Osteocyte (in vitro differentiated cells): Measurements from ENCODE around the gene HECW1. TPM values are rescaled to one million over a fixed set of nuclear protein-coding genes. Genes with fewer than 3 reads are reported as not detected.

Experiments used
- DNase-seq: peaks from one replicate; pipeline ENCODE4 v3.0.0; 2021; ENCODE audit warnings: mixed read lengths; ENCODE audit not compliant: unreplicated experiment; ENCODE audit errors: extremely low spot score
- H3K27ac Mint-ChIP-seq: one replicate; pipeline ENCODE4 v1.8.0; 2021; ENCODE audit warnings: mild to moderate bottlenecking, mixed read lengths; ENCODE audit not compliant: unreplicated experiment
- H3K27me3 Mint-ChIP-seq: one replicate; pipeline ENCODE4 v1.8.0; 2021; ENCODE audit warnings: mixed read lengths; ENCODE audit not compliant: unreplicated experiment
- H3K36me3 Mint-ChIP-seq: one replicate; pipeline ENCODE4 v1.8.0; 2021; ENCODE audit warnings: mixed read lengths; ENCODE audit not compliant: unreplicated experiment
- H3K4me1 Mint-ChIP-seq: one replicate; pipeline ENCODE4 v1.8.0; 2021; ENCODE audit warnings: mixed read lengths; ENCODE audit not compliant: unreplicated experiment
- H3K4me3 Mint-ChIP-seq: one replicate; pipeline ENCODE4 v1.8.0; 2021; ENCODE audit warnings: mild to moderate bottlenecking, moderate library complexity, mixed read lengths; ENCODE audit not compliant: unreplicated experiment
- H3K9me3 Mint-ChIP-seq: one replicate; pipeline ENCODE4 v1.8.0; 2021; ENCODE audit warnings: mixed read lengths; ENCODE audit not compliant: unreplicated experiment
- CTCF ChIP-seq: fragments of 200-600 bp; sonication (generic); IDR thresholded peaks from 2 replicates; pipeline ENCODE4 v1.5.0; 2021; ENCODE audit warnings: antibody characterized with exemption, mild to moderate bottlenecking, moderate library complexity
- total RNA-seq: library from RNA; stranded (reverse); gene quantifications from 2 replicates; pipeline ENCODE4 v1.2.1, GENCODE V29; 2021

Gene HECW1
- total RNA-seq, 1 donor from 2014 or later: 0.16 TPM

GRCh38 chr7:43535810-43536585 lies 423.6 kb downstream of the HECW1 start:
- Mint-ChIP-seq H3K4me3 (peak overlapping the region; percentile 7), H3K9me3 (no peaks in the 10 kb centered on the region), H3K27ac (peak overlapping the region; percentile 95), H3K36me3 (no peaks in the 10 kb centered on the region), H3K27me3 (peaks cover under 1% of the 10 kb centered on the region), H3K4me1 (peaks cover 56% of the 10 kb centered on the region)
- no peak for TF ChIP-seq CTCF
- DNase-seq: no peak

- Mint-ChIP-seq H3K4me1 (peaks cover 56% of the 10 kb centered on the region), H3K27me3 (peaks cover 3% of the 10 kb centered on the region), H3K9me3 (no peaks in the 10 kb centered on the region), H3K4me3 (no peak overlapping the region), H3K27ac (peak overlapping the region; percentile 95), H3K36me3 (no peaks in the 10 kb centered on the region)
- no peak for TF ChIP-seq CTCF
- DNase-seq: no peak
Measured at GRCh38 chr7:43536773-43537172, 424.3 kb downstream of the HECW1 start.

GRCh38 chr7:43537765-43538403 lies 425.4 kb downstream of the HECW1 start:
- no peak overlapping the region for H3K27ac Mint-ChIP-seq

GRCh38 chr7:43538404-43538771 lies 425.9 kb downstream of the HECW1 start:
- no peak for DNase-seq
- Mint-ChIP-seq H3K36me3 (no peaks in the 10 kb centered on the region), H3K4me3 (no peak overlapping the region), H3K4me1 (peaks cover 56% of the 10 kb centered on the region), H3K27ac (no peak overlapping the region), H3K9me3 (no peaks in the 10 kb centered on the region), H3K27me3 (peaks cover 9% of the 10 kb centered on the region)
- no peak for TF ChIP-seq CTCF

More at GRCh38 chr7:43537765-43538403, 425.4 kb downstream of the HECW1 start:
- Mint-ChIP-seq H3K9me3 (no peaks in the 10 kb centered on the region), H3K4me1 (peaks cover 58% of the 10 kb centered on the region), H3K36me3 (no peaks in the 10 kb centered on the region), H3K27me3 (peaks cover 9% of the 10 kb centered on the region), H3K4me3 (no peak overlapping the region)
- TF ChIP-seq CTCF: no peak
- no peak for DNase-seq

- H3K27me3 Mint-ChIP-seq: peaks cover 18% of the 10 kb centered on the region
- no peak overlapping the region for H3K4me3 Mint-ChIP-seq
Measured at GRCh38 chr7:43540471-43540870, 428.0 kb downstream of the HECW1 start.

More at GRCh38 chr7:43540471-43540870, 428.0 kb downstream of the HECW1 start:
- TF ChIP-seq CTCF: no peak
- H3K27ac Mint-ChIP-seq: no peak overlapping the region
- peaks cover 35% of the 10 kb centered on the region for H3K4me1 Mint-ChIP-seq
- H3K9me3 Mint-ChIP-seq: no peaks in the 10 kb centered on the region
- no peaks in the 10 kb centered on the region for H3K36me3 Mint-ChIP-seq
- no peak for DNase-seq
